Stimulated activated CD8-positive, alpha-beta memory T cell treated with anti-CD3 and anti-CD28 coated beads, Interleukin-2, amount 100 ng/mL, for 48 hours (primary cell): ENCODE measurements around the gene SENP8.
A peak's percentile ranks its signal among the peaks of the same experiment; 100 is the strongest.

Experiments
- DNase-seq, 2 donors: peaks; one replicate each; pipeline ENCODE4 v3.0.0-alpha.2; 2020; ENCODE audit warnings: low read depth in 2 of 2

The SENP8 gene

DNA sequence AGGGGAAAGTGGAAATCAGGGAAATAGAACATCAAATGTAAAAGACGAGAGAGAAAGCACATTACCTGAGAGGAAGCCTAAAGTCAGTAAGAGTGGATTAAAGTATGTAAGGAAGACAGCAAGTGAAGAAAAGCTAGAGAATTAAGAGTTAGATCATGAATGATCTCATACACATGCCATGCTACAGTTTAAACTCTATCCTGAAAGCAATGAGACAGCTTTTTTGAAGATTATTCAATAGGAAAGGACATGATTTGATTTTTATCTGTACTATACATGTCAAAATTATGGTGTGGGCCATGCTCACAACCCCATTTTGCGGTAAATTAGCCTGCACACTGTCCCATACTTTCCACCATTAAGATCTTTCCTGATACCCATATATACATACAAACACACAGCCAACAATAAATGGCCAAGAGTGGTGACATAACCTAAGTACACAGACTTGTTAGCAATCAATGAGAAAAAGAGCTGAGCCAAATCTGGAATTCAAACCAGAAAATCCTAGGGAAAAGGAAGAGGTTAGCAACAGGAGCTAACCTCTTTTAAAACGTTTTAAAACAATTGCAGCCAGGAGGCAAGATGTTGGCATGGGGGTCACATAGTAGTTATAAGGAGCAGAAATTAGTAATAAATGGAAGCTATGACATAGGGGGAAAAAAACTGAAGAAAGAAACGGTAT is 4.7 kb upstream of the SENP8 start:
- no peak for DNase-seq

DNA sequence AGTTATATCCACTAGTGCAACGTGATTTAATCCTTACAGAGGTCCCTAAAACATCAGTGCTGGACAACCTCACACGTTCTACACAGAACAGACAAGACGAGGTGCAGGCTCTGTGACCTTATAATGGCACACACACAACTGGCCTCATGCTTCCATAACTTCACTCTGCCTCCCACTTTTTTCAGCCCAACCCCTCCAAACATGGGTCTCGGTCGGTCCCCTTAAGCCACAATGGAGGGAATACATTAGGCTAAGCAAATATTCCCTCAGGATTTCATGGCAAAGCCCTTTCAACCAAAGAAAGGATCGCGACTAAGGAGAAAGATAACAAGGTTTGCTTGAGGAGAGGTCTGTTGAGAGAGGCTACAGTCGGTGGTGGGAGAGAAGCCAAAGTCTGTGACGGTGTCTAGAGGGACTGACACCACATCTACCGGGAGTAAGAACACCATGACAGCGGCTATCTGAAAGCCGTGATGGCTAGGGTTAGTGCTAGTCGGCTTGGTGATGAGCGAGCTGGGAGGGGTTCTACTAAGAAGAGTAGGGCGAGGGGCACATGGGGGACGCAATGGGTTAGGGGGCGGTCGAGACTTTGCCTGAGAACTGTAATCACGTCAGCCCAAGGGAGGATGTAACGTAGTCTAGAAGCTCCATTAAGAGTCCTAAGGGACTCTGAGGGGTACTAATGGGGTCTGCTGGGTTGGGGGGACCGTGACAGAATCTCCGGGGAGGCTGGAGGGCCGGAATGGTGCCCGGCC is 1.3 kb upstream of the SENP8 start:
- peak in 1 of 2 donors; percentile 7 for DNase-seq

DNA sequence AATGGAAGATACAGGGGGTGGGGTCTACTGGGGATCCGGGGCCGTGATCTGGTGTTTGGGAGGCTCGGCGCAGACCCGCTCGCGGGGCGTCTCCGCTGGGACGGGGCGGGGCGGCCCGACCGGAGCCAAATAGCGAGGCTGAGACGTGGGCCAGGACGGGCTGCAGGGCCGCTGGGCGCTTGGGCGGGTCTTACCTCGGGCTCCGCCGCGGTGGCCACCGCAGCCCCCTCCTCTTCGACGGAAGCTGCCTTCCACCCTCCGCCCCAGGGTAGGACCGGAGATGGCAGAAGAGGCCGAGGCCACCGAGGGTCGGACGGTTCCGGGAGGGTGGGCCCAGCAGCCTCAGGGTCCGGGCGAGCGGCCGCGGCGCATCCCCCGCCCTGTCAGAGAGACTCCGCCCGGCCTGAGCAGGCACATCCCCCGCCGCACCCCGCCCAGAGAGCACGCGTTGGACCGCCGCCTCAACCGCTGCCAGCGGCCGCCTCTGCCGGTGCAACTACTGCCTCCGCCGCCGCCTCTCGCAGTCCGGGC is 652 bp upstream of the SENP8 start:
- DNase-seq = peak; percentile 62 to 64

- DNase-seq = no peak
These were observed 6.0 kb downstream of the SENP8 start for GRCh38 chr15:72124218-72124617.

- DNase-seq = no peak
These were observed 9.6 kb downstream of the SENP8 start for GRCh38 chr15:72127724-72128322.

- no peak for DNase-seq
These were observed 10.2 kb downstream of the SENP8 start for GRCh38 chr15:72128359-72128758.

DNA sequence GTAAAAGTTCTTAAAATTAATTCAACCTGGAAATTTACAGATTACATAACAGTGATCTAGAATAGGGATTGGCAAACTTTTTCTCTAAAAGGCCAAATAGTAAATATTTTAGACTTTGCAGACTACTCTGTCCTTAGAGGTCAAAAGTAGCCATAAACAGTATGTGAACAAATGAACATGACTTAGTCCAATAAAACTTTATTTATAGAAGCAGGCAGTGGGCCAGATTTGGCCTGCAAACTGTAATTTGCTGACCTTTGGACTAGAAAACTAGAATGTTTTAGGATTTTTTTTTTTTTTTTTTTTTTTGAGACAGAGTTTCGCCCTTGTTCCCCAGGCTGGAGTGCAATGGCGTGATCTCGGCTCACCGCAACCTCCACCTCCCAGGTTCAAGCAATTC is 12.1 kb downstream of the SENP8 start:
- no peak for DNase-seq

DNA sequence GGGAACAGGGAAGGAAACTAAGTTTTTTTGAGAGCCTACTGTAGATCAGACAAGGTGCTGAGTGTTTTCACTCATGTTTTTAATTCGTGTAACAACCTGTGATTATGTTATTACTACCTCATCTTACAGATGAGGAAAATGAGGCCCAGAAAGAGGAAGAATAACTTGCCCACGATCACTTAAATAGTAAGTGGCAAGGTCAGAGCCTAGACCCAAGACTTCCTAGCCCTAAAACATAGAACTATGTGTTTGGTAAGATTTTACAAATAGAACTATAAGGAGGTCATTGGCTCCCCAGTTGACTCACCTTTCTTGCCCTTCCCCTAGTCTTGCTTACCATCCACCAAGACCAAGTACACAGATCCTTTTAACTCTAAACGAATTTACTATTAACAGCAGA is 13.7 kb downstream of the SENP8 start:
- DNase-seq = no peak

DNA sequence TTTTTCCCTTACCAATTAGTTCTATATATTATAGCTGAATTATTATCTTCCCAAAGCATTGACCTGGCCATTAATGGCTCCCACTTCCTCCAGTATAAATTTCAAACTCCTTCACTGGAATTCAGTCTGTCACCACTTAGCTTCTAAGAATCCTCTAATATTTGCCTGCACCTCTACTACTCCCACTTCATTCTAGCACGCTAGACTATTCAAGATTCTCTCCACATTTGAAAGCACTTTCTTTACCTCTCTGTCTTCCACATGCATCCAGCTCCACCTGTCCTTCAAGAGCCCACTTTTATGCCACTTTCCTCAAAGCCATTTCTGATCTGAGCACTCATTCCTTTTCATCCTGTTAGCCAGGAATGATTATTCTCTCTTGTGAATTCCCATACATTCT is 15.0 kb downstream of the SENP8 start:
- no peak for DNase-seq

DNA sequence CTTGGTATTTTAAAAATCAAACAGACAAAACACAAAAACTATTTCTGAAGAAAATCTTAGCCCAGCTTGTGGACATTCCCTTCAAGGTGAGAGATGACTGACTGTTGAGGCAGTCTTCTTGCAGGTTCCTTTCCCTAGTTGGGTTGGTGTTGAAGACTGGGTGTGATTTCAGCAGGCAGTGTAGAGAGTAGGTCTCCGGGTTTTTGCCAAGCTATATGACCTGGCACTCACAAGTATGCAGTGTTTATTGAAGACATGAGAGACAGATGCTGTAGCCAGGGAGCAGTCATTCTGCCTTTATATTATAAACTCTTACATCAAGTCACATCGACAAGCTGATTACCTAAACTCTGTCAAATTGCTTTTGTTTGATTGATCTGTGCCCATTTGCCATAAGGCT is 17.5 kb downstream of the SENP8 start:
- DNase-seq = no peak

DNA sequence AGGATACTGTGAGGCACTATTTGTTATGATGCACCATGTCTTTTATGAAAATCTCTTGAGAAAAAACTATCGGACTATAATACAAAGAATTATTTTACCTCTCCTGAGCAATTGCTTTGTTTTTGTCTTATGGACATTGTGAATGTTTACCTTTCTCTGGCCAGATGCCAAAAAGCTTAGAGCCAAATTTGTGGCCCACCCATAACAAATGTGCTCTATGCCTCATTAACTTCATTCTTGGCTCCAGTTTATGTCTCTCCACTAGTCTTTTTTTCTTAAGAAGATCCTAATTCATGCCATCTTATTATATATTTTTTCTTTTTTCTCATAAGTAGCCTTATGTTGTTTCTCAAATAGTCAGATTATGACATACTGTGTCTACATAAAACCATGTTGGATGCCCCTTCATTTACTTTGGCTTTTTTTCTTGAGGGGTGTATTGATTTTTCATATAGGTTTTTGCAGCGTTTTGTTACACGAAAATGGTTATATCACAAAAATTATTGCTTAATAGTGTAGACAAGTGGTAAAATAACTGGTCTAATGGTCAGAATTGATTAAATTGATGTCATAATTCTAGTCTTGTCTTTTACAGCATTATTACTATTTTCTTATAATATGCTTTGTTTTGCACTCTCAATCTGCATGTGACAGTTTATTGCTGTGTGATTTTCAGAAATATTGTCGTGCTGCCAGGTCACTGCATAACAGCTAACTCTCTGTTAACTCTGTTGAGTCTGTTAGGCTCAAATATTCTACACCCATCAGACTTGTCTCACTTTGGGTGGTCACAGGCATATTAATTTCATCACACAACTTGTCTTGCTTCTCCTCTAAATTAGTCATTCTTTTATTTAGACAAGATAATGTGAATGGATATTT is 18.2 kb downstream of the SENP8 start:
- no peak for DNase-seq

DNA sequence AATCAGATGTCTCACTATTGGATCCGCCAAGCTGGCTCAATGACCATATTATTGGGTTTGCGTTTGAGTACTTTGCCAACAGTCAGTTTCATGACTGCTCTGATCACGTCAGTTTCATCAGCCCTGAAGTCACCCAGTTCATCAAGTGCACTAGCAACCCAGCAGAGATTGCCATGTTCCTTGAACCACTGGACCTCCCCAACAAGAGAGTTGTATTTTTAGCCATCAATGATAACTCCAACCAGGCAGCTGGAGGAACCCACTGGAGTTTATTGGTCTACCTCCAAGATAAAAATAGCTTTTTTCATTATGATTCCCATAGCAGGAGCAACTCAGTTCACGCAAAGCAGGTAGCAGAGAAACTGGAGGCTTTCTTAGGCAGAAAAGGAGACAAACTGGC is 21.5 kb downstream of the SENP8 start:
- no peak for DNase-seq

DNA sequence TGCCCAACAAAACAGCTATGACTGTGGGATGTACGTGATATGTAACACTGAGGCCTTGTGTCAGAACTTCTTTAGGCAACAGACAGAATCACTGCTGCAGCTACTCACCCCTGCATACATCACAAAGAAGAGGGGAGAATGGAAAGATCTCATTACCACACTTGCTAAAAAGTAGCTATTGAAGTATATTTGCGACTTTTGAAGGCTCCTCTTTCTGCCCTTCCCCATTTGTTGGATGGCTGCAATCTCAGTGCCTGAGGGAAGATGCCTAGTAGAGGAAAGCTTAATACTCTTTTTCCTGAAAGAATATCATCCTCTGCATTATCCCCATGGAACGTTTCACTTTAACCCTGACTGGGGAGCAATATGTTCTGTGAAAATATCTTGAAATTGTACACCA is 21.9 kb downstream of the SENP8 start:
- DNase-seq = no peak

- DNase-seq = no peak
These were observed 23.2 kb downstream of the SENP8 start for GRCh38 chr15:72141171-72142084.

- DNase-seq = no peak
These were observed 28.0 kb downstream of the SENP8 start for GRCh38 chr15:72146221-72146620.

GRCh38 chr15:72146934-72147333 is 28.7 kb downstream of the SENP8 start:
- no peak for DNase-seq

- no peak for DNase-seq
These were observed 29.2 kb downstream of the SENP8 start for GRCh38 chr15:72147418-72147817.

DNA sequence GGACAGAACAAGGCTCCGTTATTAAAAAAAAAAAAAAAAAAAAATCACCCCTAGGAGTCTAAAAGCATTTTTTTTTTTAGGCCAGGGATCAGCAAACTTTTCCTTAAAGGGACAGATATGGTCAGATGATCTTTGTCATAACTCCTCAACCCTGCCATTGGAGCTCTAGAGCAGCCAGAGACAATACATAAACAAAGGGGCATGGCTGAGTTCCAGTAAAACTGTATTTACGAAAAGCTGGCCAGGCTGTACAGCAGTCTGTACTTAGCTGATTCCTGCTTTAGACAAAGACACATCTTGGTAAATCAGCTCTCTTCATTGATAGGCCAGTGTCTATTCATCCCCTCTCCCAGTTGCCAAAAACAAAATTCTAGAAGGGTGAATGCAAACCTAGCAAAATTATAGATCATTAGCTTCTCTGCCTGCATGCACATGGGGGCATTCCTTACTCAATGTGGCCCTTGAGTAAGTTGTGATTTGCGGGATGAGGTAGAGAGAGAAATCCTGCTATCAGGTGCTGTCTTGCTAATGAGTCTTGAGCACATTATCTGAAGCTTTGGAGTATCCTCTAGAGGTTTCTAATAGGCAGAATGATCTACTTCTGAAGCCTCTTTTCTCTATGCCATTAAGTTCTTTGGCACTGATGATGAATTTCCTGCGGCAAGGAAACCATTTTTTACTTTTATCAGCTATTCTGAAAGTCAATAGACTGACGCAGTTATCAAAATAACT is 35.2 kb downstream of the SENP8 start:
- DNase-seq = no peak

DNA sequence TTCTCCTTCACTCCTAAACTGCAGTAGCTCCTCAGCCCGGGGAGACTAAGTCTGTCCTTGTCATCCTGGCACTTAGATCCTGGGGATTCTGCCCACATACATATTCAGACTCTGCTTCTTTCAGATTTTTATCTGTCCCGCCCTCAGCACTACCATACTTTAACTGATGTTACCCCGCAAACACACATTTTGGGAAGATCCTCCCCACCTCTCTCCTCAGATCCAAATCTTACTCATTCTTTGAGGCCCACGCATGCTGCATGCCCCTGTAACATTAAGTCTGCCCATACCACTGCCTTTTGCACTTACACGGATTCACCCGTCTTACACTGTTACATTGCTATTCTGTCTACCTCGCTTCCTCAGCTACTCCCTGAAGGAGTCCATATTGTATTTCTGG is 36.1 kb downstream of the SENP8 start:
- DNase-seq = no peak

- no peak for DNase-seq
These were observed 36.9 kb downstream of the SENP8 start for GRCh38 chr15:72155003-72155621.
